Suppressor macrophage treated with lipopolysaccharide for 1 hour (primary cell): ENCODE data around the gene UGT1A4.

Experiments used
- DNase-seq, 3 donors: peaks; one replicate each; pipeline ENCODE4 v3.0.0-alpha.2; 2020 to 2022

The UGT1A4 gene

GRCh38 chr2:233718552-233718951 lies at the start of gene UGT1A4:
Gene UGT1A4 (plus strand): TSS chr2:233718736. CDS start chr2:233718821, 85 bp downstream.
- no peak for DNase-seq

GRCh38 chr2:233671290-233672161 lies 47.0 kb upstream of the UGT1A4 start, which contains the start of gene UGT1A9:
Gene UGT1A9 (plus strand): TSS chr2:233671898. CDS start chr2:233671935, 37 bp downstream.
- DNase-seq, result no peak

- DNase-seq, result no peak
Observed at GRCh38 chr2:233672886-233673285, 45.6 kb upstream of the UGT1A4 start.

GRCh38 chr2:233673896-233674295 lies 44.6 kb upstream of the UGT1A4 start:
- DNase-seq, result no peak

GRCh38 chr2:233674314-233674713 lies 44.2 kb upstream of the UGT1A4 start:
- DNase-seq, result no peak

GRCh38 chr2:233674995-233675394 lies 43.5 kb upstream of the UGT1A4 start:
- no peak for DNase-seq

GRCh38 chr2:233676046-233676445 lies 42.5 kb upstream of the UGT1A4 start:
- no peak for DNase-seq

- DNase-seq, result no peak
Observed at GRCh38 chr2:233679196-233679595, 39.3 kb upstream of the UGT1A4 start.

GRCh38 chr2:233680361-233681045 lies 38.0 kb upstream of the UGT1A4 start:
- DNase-seq, result peak; percentile 46 to 56 (median 48)

GRCh38 chr2:233681521-233682099 lies 36.9 kb upstream of the UGT1A4 start, which contains the start of gene UGT1A7:
Gene UGT1A7 (plus strand): TSS chr2:233681901. CDS start chr2:233681938, 37 bp downstream.
- no peak for DNase-seq

- no peak for DNase-seq
Observed at GRCh38 chr2:233684640-233685039, 33.9 kb upstream of the UGT1A4 start.

GRCh38 chr2:233686928-233687327 lies 31.6 kb upstream of the UGT1A4 start:
- no peak for DNase-seq

- no peak for DNase-seq
Observed at GRCh38 chr2:233688341-233688740, 30.2 kb upstream of the UGT1A4 start.

- DNase-seq, result no peak
Observed at GRCh38 chr2:233689031-233689430, 29.5 kb upstream of the UGT1A4 start.

GRCh38 chr2:233689501-233689900 lies 29.0 kb upstream of the UGT1A4 start:
- DNase-seq, result no peak

- DNase-seq, result no peak
Observed at GRCh38 chr2:233690444-233690843, 28.1 kb upstream of the UGT1A4 start.

- no peak for DNase-seq
Observed at GRCh38 chr2:233691443-233692433, 26.8 kb upstream of the UGT1A4 start.

- no peak for DNase-seq
Observed at GRCh38 chr2:233692648-233693047, 25.9 kb upstream of the UGT1A4 start, which contains the start of gene UGT1A6. Gene UGT1A6 (plus strand): TSS chr2:233692890. CDS start chr2:233693005, 115 bp downstream.

GRCh38 chr2:233693963-233694362 lies 24.6 kb upstream of the UGT1A4 start:
- DNase-seq, result no peak

- DNase-seq, result no peak
Observed at GRCh38 chr2:233698740-233699139, 19.8 kb upstream of the UGT1A4 start.

- DNase-seq, result no peak
Observed at GRCh38 chr2:233699424-233700027, 19.0 kb upstream of the UGT1A4 start.
